Stomach smooth muscle (tissue), 2 donors: Measurements from ENCODE around the gene HEATR9.

ENCODE experiments used
- H3K27ac ChIP-seq: one replicate; pipeline ENCODE4 v1.7.0; 2013; ENCODE audit warnings: mild to moderate bottlenecking, low read length, inconsistent platforms
- H3K27me3 ChIP-seq, 2 donors: one replicate each; pipeline ENCODE4 v1.7.0; 2013; ENCODE audit warnings: low read length in 2 of 2; ENCODE audit not compliant: insufficient read depth in 2 of 2, control insufficient read depth in 1 of 2
- H3K36me3 ChIP-seq, 2 donors: one replicate each; pipeline ENCODE4 v1.7.0; 2013; ENCODE audit warnings: low read length in 2 of 2; ENCODE audit not compliant: control insufficient read depth in 2 of 2, insufficient read depth in 2 of 2
- H3K4me1 ChIP-seq: one replicate; pipeline ENCODE4 v1.7.0; 2013; ENCODE audit warnings: low read length; ENCODE audit not compliant: control insufficient read depth, insufficient read depth
- H3K4me3 ChIP-seq, 2 donors: one replicate each; pipeline ENCODE4 v1.7.0; 2013; ENCODE audit warnings: low read length in 2 of 2
- H3K9ac ChIP-seq, 2 donors: one replicate each; pipeline ENCODE4 v1.7.0; 2013; ENCODE audit warnings: low read length in 2 of 2, mild to moderate bottlenecking in 1 of 2
- H3K9me3 ChIP-seq, 2 donors: one replicate each; pipeline ENCODE4 v1.7.0; 2013; ENCODE audit warnings: low read length in 2 of 2; ENCODE audit not compliant: control insufficient read depth in 2 of 2
- donor health status: healthy.
- donor health status: Pancreatic carcinoma.

The HEATR9 gene

DNA sequence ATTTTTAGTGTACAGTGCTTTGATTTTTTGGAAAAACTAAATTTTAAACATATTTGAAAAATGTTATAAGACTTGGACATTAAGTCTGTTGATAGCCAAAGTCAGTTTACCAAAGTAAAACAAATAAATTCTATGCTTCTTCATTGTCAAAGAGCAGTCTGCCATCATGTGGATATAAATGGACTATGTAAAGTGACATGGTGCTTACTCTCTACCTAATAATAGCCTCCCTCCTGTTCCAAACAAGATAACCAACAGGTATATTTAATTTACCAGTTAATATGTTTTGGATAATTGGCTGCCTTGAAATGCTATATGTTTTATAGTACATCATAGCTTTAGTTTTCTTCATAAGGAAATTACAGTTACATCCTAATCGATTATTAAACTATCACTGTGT lies 43.5 kb downstream of the HEATR9 start:
- no peak overlapping the region for H3K4me3 ChIP-seq
- peaks cover 22 to 27% of the 10 kb centered on the region in 2 donors for H3K36me3 ChIP-seq
- H3K4me1 ChIP-seq = no peaks in the 10 kb centered on the region
- no peaks in the 10 kb centered on the region for H3K27me3 ChIP-seq
- H3K9me3 ChIP-seq = no peaks in the 10 kb centered on the region
- H3K9ac ChIP-seq = no peak overlapping the region
- no peak overlapping the region for H3K27ac ChIP-seq

DNA sequence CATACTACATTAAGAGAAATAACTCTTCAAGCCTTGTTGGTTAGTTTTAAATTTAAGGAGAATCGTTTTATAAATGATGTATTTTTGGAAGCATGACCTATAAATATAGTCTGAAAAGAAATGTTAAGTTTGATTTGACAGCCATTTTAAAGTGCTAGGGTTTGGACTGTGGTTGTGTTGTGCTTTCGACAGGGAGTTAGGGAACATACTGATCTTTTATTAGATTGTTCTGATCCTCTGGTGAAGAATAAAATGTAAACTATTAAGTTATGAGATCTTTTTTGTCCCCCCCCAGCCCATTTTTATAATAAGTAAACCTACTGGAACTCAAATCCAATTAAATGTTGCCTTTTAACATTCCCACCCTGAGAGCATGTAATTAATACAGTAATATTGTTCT lies 47.4 kb downstream of the HEATR9 start:
- Histone ChIP-seq H3K27ac (no peak overlapping the region), H3K9ac (no peak overlapping the region), H3K36me3 (peaks cover 22 to 30% of the 10 kb centered on the region in 2 donors), H3K9me3 (no peaks in the 10 kb centered on the region), H3K4me1 (peaks cover 8% of the 10 kb centered on the region), H3K4me3 (no peak overlapping the region), H3K27me3 (no peaks in the 10 kb centered on the region)

- Histone ChIP-seq H3K27ac (no peak overlapping the region), H3K36me3 (peaks cover 15 to 21% of the 10 kb centered on the region in 2 donors), H3K4me1 (peaks cover 9% of the 10 kb centered on the region), H3K27me3 (no peaks in the 10 kb centered on the region), H3K9me3 (no peaks in the 10 kb centered on the region), H3K9ac (no peak overlapping the region), H3K4me3 (no peak overlapping the region)
These were observed 49.2 kb downstream of the HEATR9 start for GRCh38 chr17:35819455-35819854.

DNA sequence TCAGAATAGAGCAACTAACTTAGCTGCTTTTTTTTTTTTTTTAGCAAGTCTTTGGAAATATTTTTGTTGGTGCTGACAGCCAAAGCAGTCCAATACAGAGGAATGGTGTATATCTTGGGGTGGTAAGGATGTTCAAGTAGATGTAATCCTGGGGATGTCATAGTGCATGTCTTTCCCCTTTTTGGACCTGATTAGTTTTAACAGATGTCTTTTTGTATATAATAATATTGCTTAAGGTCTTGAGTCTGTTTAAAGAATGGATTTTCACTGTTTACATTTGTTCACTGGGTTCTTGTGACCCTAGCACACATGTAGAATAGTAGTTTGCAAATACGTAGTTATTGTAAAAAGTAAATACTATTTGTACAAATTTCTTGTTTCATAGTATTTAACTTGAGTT lies 51.5 kb downstream of the HEATR9 start:
- no peaks in the 10 kb centered on the region for H3K27me3 ChIP-seq
- peaks cover 4 to 7% of the 10 kb centered on the region in 2 donors for H3K36me3 ChIP-seq
- H3K27ac ChIP-seq = no peak overlapping the region
- no peak overlapping the region for H3K9ac ChIP-seq
- peaks cover 12% of the 10 kb centered on the region for H3K4me1 ChIP-seq
- H3K9me3 ChIP-seq = no peaks in the 10 kb centered on the region
- no peak overlapping the region for H3K4me3 ChIP-seq

GRCh38 chr17:35816723-35817122 lies 52.0 kb downstream of the HEATR9 start:
- H3K9me3 ChIP-seq = no peaks in the 10 kb centered on the region
- no peak overlapping the region for H3K27ac ChIP-seq
- H3K4me1 ChIP-seq = peaks cover 14% of the 10 kb centered on the region
- no peaks in the 10 kb centered on the region for H3K27me3 ChIP-seq
- H3K36me3 ChIP-seq = peaks cover 4 to 6% of the 10 kb centered on the region in 2 donors
- H3K4me3 ChIP-seq = no peak overlapping the region
- no peak overlapping the region for H3K9ac ChIP-seq

GRCh38 chr17:35812456-35812855 lies 56.2 kb downstream of the HEATR9 start:
- no peaks in the 10 kb centered on the region for H3K9me3 ChIP-seq
- H3K27me3 ChIP-seq = no peaks in the 10 kb centered on the region
- H3K4me3 ChIP-seq = no peak overlapping the region
- H3K27ac ChIP-seq = no peak overlapping the region
- H3K36me3 ChIP-seq = no peaks in the 10 kb centered on the region
- no peak overlapping the region for H3K9ac ChIP-seq
- peaks cover 33% of the 10 kb centered on the region for H3K4me1 ChIP-seq

DNA sequence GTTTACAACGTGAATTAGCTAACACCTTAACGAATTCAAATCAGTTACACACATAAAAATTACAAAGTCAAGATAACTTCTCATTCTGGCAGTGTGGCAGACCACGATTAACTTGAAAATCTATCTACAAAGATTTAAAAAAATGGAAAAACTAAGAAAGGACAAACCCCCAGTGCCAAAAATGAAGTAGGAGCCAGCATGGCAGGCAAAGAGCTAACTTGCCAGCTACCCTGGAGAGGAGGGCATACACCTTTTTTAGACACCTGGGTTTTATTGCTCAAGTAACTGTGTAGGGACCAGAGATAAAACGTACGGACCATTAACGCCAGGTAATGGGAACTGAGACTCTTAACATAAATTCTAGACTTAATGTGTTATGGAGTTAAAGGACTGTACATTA lies 56.9 kb downstream of the HEATR9 start:
- Histone ChIP-seq H3K4me1 (peaks cover 30% of the 10 kb centered on the region), H3K27me3 (no peaks in the 10 kb centered on the region)

DNA sequence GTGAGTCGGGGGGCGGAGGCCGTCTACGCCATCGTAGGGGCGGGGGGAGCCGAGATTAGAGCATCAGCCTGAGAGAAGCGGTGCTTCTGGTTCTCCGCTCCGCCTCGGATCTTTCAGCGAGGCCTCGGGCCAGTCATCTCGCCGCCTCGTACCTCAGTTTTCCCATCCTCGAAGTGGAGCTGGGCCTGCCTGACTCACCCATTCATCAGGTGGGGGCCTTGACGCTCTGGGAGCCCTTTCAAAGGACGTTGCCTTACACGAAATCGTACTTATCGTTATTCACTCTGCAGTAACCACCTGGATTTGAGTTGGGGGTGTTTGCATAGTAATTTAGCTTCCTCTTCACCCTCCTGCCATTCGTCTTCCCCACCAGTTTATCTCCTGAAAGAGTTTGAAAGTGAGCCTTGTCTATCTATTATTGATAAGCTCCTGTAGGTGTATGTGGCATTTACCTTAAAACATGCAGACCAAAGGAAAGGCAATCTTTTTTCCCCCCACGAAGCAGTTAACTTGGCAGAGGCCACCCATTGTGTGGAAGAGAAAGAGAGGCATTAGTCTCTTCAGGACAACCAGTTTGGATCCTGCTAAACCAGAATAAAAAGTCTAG lies 58.7 kb downstream of the HEATR9 start:
- Histone ChIP-seq H3K36me3 (no peaks in the 10 kb centered on the region), H3K4me3 (peak overlapping the region; percentile 89 to 95), H3K4me1 (peaks cover 28% of the 10 kb centered on the region), H3K27ac (peak overlapping the region; percentile 91), H3K9me3 (no peaks in the 10 kb centered on the region), H3K27me3 (no peaks in the 10 kb centered on the region), H3K9ac (peak overlapping the region; percentile 87 to 94)

More for the DNA sequence above, 56.9 kb downstream of the HEATR9 start:
- no peak overlapping the region for H3K27ac ChIP-seq
- no peaks in the 10 kb centered on the region for H3K36me3 ChIP-seq
- H3K9ac ChIP-seq = no peak overlapping the region
- H3K4me3 ChIP-seq = peak overlapping the region in 1 of 2 donors; percentile 3
- no peaks in the 10 kb centered on the region for H3K9me3 ChIP-seq

DNA sequence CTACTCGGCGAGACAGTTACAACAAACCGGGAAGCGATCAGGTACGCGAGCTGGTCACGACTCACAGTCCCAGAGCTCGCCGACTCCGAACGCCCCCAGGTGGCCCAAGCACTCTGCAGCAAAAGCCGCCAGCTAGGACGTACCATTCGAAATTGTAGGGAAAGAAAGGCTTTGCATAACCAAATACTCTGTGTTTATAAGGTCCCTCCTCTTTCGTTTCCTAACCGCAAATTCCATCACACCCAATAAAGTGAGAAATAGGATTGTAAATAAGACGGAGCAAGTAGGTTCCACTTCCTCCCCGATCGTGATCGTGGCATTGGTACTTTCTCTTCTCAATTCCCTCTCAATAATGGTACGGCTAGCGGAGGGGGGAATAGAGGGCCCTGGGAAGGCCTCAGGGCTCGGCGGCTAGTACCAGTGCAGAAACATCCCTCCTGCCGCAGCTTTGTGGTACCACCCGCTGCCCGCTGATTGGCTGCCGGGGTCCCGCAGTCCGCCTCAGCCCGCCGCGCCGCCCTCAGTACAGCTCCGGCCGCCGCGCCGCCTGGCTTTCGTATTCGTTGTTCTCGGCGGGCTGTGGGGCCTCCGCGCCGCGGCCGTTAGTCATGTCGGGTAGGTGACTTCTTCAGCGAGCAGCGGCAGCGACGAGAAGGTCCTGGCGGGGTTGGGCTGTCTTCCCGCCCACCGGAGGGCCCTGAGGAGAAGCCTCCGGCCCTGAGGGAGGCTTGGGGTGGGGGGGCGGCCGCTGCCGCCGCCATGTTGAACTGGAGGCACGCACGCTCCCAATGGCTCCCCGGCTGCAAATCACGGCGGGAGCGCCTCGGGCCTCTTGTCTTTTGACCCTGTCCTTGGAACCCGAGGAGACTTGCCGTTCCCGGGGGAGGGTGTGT lies 59.5 kb downstream of the HEATR9 start, which contains the start of gene TAF15:
TAF15 (plus strand) TSS at position 523 of the 893 bp plus-strand sequence; CDS start at position 609, 86 bp downstream.
- no peaks in the 10 kb centered on the region for H3K27me3 ChIP-seq
- peak within 1 kb of the TSS; percentile 87 to 95 for H3K9ac ChIP-seq
- no peaks in the 10 kb centered on the region for H3K36me3 ChIP-seq
- peak within 1 kb of the TSS; percentile 91 for H3K27ac ChIP-seq
- H3K9me3 ChIP-seq = no peaks in the 10 kb centered on the region
- peak within 1 kb of the TSS; percentile 89 to 95 for H3K4me3 ChIP-seq
- peaks cover 35% of the 10 kb centered on the region for H3K4me1 ChIP-seq

DNA sequence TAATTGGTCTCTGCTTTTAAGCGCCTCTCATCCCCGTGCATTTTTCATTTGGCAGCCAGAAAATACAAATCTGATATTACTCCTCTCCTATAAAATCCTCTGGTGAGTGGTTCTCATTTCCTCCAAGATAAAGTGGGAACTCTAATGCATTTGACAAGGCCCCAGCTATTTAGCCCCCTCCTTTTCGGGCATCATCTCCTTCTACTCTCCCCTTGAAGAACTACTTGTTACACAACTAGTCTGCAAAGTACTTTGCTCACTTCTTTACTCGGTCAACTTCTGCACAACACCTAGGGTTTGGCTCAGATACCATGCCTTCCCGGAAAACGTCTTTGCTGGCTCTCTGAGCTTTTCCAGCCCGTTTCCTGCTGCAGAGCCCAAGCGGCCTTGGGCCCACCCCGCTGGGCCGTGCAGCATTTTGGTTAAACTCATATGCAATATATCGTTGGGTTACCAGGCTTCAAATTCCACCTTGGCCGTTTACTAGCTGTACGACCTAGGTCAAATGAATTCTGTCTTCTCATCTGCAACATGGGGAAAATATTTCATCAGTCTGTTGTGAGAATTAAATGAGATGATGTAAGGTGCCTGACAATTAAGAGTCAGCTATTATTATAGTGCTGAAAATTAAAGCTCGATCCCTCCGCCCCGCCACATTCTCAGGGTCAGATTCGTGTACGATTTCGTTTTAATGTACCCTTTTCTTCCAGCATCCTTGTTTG lies 60.3 kb downstream of the HEATR9 start:
- H3K4me1 ChIP-seq = peaks cover 35% of the 10 kb centered on the region
- peak overlapping the region; percentile 91 for H3K27ac ChIP-seq
- peak overlapping the region; percentile 87 to 95 for H3K9ac ChIP-seq
- no peaks in the 10 kb centered on the region for H3K9me3 ChIP-seq
- no peaks in the 10 kb centered on the region for H3K36me3 ChIP-seq
- peak overlapping the region; percentile 80 to 95 for H3K4me3 ChIP-seq
- H3K27me3 ChIP-seq = no peaks in the 10 kb centered on the region
